Stomach (tissue), 4 donors: ENCODE measurements around the gene RGS3.

Source experiments
- POLR2AphosphoS5 ChIP-seq, 3 donors: sonication (generic); formaldehyde crosslinking; IDR thresholded peaks; one replicate each; pipeline ENCODE4 v1.6.1; 2016; ENCODE audit warnings: antibody characterized with exemption in 3 of 3
- TF ChIP-seq, protein P1 (sequence below), 7 experiments: fragments of 450-650 bp in 4 of 7; fragments of 200-600 bp in 3 of 7; sonication (generic) in 3 of 7; IDR thresholded peaks; one replicate each; pipeline ENCODE4 v1.5.1; 2016 to 2019; ENCODE audit warnings: antibody characterized with exemption in 7 of 7, control low read depth in 2 of 7, mild to moderate bottlenecking in 1 of 7

DNA sequence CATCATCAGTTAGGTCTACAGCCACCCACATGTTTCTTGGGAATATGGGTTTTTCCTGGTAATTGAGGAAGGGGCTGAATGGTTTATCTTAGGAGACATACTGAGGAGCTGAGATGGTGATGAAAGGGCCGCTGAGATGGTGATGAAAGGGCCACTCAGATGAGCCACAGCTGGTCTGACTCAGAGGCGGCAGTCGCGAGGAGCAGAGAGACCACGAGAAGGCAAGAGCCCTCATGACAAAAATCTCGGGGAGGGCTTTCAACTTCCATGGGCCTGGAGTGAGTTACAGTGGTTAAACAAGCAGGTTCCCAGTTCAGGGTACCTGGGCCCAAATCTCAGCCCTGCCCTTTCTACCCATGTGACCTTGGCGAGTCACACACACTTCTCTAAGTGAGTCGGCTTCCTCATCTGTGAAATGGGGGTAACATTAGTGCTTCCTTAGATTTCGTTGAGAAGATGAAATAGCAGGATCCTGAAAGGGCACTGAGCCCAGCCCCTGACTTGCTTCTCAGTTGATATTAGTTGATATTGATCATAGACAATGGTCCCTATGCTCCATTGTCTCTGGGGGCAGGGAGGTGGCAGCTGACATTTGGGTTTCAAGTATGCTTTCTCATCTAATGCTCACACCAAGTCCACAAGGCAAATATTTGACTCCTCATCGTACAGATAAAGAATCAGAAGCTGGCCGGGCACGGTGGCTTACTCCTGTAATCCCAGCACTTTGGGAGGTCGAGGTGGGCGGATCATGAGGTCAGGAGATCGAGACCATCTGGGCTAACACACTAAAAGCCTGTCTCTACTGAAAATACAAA lies 169.5 kb downstream of the RGS3 start:
- TF ChIP-seq, protein P1, sequence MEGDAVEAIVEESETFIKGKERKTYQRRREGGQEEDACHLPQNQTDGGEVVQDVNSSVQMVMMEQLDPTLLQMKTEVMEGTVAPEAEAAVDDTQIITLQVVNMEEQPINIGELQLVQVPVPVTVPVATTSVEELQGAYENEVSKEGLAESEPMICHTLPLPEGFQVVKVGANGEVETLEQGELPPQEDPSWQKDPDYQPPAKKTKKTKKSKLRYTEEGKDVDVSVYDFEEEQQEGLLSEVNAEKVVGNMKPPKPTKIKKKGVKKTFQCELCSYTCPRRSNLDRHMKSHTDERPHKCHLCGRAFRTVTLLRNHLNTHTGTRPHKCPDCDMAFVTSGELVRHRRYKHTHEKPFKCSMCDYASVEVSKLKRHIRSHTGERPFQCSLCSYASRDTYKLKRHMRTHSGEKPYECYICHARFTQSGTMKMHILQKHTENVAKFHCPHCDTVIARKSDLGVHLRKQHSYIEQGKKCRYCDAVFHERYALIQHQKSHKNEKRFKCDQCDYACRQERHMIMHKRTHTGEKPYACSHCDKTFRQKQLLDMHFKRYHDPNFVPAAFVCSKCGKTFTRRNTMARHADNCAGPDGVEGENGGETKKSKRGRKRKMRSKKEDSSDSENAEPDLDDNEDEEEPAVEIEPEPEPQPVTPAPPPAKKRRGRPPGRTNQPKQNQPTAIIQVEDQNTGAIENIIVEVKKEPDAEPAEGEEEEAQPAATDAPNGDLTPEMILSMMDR (IDR thresholded peaks at IDR 0.05): no peak
- TF ChIP-seq POLR2AphosphoS5 (IDR thresholded peaks at IDR 0.05): no peak
